OCI-M2 (cell line): ENCODE results near the gene CNKSR3.
"Not testable (repeated sequence)": the region's sequence is repeated elsewhere in the genome, so short reads cannot be mapped to it uniquely, and the experiment has no call there.

ENCODE experiments used
- DNase-seq: peaks from one replicate; lab custom pipeline; 2025; ENCODE audit not compliant: unreplicated experiment; lab: John Stamatoyannopoulos, UW

The CNKSR3 gene

GRCh38 chr6:154529957-154530356 is 19.5 kb upstream of the CNKSR3 start:
- no peak for DNase-seq

GRCh38 chr6:154528310-154528915 is 17.9 kb upstream of the CNKSR3 start:
- no peak for DNase-seq

- DNase-seq = no peak
Observed at GRCh38 chr6:154526996-154527395, 16.5 kb upstream of the CNKSR3 start.

GRCh38 chr6:154522576-154522975 is 12.1 kb upstream of the CNKSR3 start:
- no peak for DNase-seq

- DNase-seq = no peak
Observed at GRCh38 chr6:154521412-154521811, 10.9 kb upstream of the CNKSR3 start.

GRCh38 chr6:154520280-154520679 is 9.8 kb upstream of the CNKSR3 start:
- no peak for DNase-seq

GRCh38 chr6:154518396-154518795 is 7.9 kb upstream of the CNKSR3 start:
- no peak for DNase-seq

GRCh38 chr6:154516276-154516675 is 5.8 kb upstream of the CNKSR3 start:
- no peak for DNase-seq

GRCh38 chr6:154515826-154516225 is 5.3 kb upstream of the CNKSR3 start:
- no peak for DNase-seq

- DNase-seq = not testable (repeated sequence)
Observed at GRCh38 chr6:154515076-154515475, 4.6 kb upstream of the CNKSR3 start.

GRCh38 chr6:154514481-154514880 is 4.0 kb upstream of the CNKSR3 start:
- no peak for DNase-seq

GRCh38 chr6:154513601-154514320 is 3.3 kb upstream of the CNKSR3 start:
- DNase-seq = no peak

GRCh38 chr6:154512201-154512600 is 1.7 kb upstream of the CNKSR3 start:
- no peak for DNase-seq

GRCh38 chr6:154511791-154512190 is 1.3 kb upstream of the CNKSR3 start:
- DNase-seq = no peak

- no peak for DNase-seq
Observed at GRCh38 chr6:154509421-154510143, 903 bp downstream of the CNKSR3 start.

GRCh38 chr6:154508573-154509375 is 1.7 kb downstream of the CNKSR3 start:
- no peak for DNase-seq

GRCh38 chr6:154506991-154507898 is 3.2 kb downstream of the CNKSR3 start:
- no peak for DNase-seq

- no peak for DNase-seq
Observed at GRCh38 chr6:154506582-154506981, 3.9 kb downstream of the CNKSR3 start.

- DNase-seq = no peak
Observed at GRCh38 chr6:154506108-154506507, 4.4 kb downstream of the CNKSR3 start.

- no peak for DNase-seq
Observed at GRCh38 chr6:154504865-154505449, 5.5 kb downstream of the CNKSR3 start.
